ENCODE measurements around the gene MYO3B. TPM values are rescaled to one million over a fixed set of nuclear protein-coding genes. Genes with fewer than 3 reads are reported as not detected.
A peak's percentile ranks its signal among the peaks of the same experiment; 100 is the strongest.

Gene MYO3B
- total RNA-seq, 2 donors from 2014 or later = 2.0 to 4.7 TPM

- no peak overlapping the region for H3K27ac ChIP-seq
- ATAC-seq = no peak
- peaks cover 16% of the 10 kb centered on the region for H3K4me1 ChIP-seq
- no peaks in the 10 kb centered on the region for H3K36me3 ChIP-seq (replicated peaks in 1 of 2; ENCODE audit: insufficient read depth in 1 of 2, low read depth in 2 of 2)
- no peaks in the 10 kb centered on the region for H3K27me3 ChIP-seq
- H3K4me3 ChIP-seq = no peak overlapping the region
- TF ChIP-seq CTCF (IDR thresholded peaks at IDR 0.05) (peak in 4 of 7 experiments; percentile 13 to 26 (median 22)), POLR2A (IDR thresholded peaks at IDR 0.05) (no peak)
- DNase-seq = no peak
- intact Hi-C loops (cut with DNase I) = no loop called here
- WGBS, 2 donors = 15 to 17% methylated on average over 5 of the region's 5 CpGs
- H3K9me3 ChIP-seq = no peaks in the 10 kb centered on the region
Observed at GRCh38 chr2:170396799-170397459, 219.0 kb downstream of the MYO3B start.

- Histone ChIP-seq H3K9me3 (no peaks in the 10 kb centered on the region), H3K36me3 (replicated peaks in 1 of 2; ENCODE audit: insufficient read depth in 1 of 2, low read depth in 2 of 2) (no peaks in the 10 kb centered on the region), H3K4me3 (no peak overlapping the region), H3K27me3 (no peaks in the 10 kb centered on the region), H3K27ac (no peak overlapping the region), H3K4me1 (no peaks in the 10 kb centered on the region)
- ATAC-seq (no peak), DNase-seq (no peak)
- intact Hi-C loops (cut with DNase I) = loop anchor here (10.0 kb wide), 1 partner anchor 414 kb away; the partner anchor contains the start of gene GAD1
- WGBS, 2 donors = 90 to 94% methylated on average over 3 of the region's 3 CpGs
- no peak for TF ChIP-seq CTCF (IDR thresholded peaks at IDR 0.05)
- no peak for TF ChIP-seq POLR2A (IDR thresholded peaks at IDR 0.05)
Observed at GRCh38 chr2:170401187-170401586, 223.2 kb downstream of the MYO3B start.

GRCh38 chr2:170404846-170405245, 226.9 kb downstream of the MYO3B start:
- DNase-seq (no peak), ATAC-seq (no peak)
- Histone ChIP-seq H3K4me1 (peaks cover 6% of the 10 kb centered on the region), H3K27ac (no peak overlapping the region), H3K4me3 (no peak overlapping the region), H3K27me3 (no peaks in the 10 kb centered on the region), H3K9me3 (no peaks in the 10 kb centered on the region), H3K36me3 (replicated peaks in 1 of 2; ENCODE audit: insufficient read depth in 1 of 2, low read depth in 2 of 2) (no peaks in the 10 kb centered on the region)
- TF ChIP-seq CTCF (IDR thresholded peaks at IDR 0.05) = no peak
- no peak for TF ChIP-seq POLR2A (IDR thresholded peaks at IDR 0.05)
- WGBS, 2 donors = 56 to 66% methylated on average over 3 of the region's 3 CpGs
- intact Hi-C loops (cut with DNase I) = loop anchor here (10.0 kb wide), 1 partner anchor 410 kb away; the partner anchor contains the start of gene GAD1

GRCh38 chr2:170405326-170405725, 227.4 kb downstream of the MYO3B start:
- no peak for DNase-seq
- intact Hi-C loops (cut with DNase I) = loop anchor here (10.0 kb wide), 1 partner anchor 409 kb away; the partner anchor contains the start of gene GAD1
- ATAC-seq = no peak
- no peaks in the 10 kb centered on the region for H3K9me3 ChIP-seq
- WGBS, 2 donors = 59 to 74% methylated on average over 2 of the region's 2 CpGs
- no peak overlapping the region for H3K27ac ChIP-seq
- TF ChIP-seq POLR2A (IDR thresholded peaks at IDR 0.05) (no peak), CTCF (IDR thresholded peaks at IDR 0.05) (no peak)
- H3K36me3 ChIP-seq (replicated peaks in 1 of 2; ENCODE audit: insufficient read depth in 1 of 2, low read depth in 2 of 2) = no peaks in the 10 kb centered on the region
- peaks cover 6% of the 10 kb centered on the region for H3K4me1 ChIP-seq
- H3K27me3 ChIP-seq = no peaks in the 10 kb centered on the region
- H3K4me3 ChIP-seq = no peak overlapping the region

Data from body of pancreas (tissue), 4 donors.